GM20431 (cell line): ENCODE measurements around the gene FTO.

Experiments
- in situ Hi-C: fragments of 300-500 bp; cut with MseI, MboI; formaldehyde crosslinking; loops from one replicate; pipeline ENCODE4 v1.15.0; 2020; ENCODE audit warnings: low sequenced_read_pairs; ENCODE audit not compliant: unreplicated experiment

The FTO gene

DNA sequence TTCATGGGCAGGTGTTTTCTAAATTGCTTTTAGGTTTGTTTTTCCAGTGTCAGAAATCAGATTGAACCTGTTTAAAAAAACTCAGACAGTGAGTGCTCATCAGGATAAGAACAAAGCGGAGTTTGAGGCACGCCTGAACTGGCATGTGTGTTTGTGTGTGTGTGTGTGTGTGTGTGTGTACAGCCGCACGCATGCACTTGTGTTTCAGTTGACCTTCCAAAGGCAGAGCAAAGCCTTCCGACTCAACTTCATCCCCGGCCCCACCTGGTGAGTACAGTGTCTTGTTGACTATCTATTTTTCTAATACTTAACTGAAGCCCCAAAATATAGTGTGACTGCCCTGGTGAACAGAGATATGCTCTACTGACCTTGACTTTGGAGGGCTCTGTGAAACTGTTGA is 357.5 kb downstream of the FTO start:
- in situ Hi-C loops, result no loop called here

DNA sequence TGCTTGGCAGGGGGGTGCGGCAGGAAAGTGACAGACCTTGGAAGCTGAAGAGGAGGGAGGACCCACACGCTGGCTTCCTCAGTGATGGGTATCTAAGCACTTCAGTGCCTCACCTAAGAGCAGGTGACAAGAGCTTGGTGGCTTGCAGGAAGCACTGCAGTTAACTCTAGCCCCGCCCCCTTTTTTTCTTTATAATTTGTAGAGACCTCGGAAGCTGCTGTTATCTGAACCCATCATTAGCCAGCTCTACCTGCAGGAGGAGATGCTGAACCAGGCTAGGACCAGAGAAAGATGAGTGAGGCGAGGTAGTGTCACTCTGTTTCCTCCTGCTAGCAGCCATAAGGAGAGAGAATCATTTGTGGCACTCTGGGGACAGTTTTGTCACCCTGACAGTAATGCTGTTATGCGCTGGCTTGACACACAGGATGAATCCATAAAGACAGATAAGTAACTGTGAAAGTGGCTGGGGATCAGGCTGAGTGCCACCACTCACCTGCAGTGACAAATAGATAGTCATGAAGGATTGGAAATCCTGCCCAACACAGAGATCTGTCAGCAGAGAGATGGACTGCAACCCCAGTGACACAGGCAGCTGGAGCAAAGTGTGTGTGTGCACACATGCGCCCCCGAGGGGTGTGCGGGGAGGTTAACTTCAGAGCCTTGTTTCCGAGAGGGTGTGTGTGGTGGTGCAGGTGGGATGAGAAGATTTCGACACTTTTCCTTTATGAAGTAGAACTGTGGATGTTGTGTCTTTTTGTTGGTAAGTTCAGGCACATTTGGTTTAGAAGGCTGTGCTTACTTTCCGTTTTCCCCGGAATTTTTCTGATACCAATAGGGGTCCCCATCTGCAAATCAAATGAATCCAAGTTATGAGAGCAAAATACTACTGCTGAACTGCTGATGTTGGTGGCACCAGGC is 358.7 kb downstream of the FTO start:
- in situ Hi-C loops, result no loop called here

DNA sequence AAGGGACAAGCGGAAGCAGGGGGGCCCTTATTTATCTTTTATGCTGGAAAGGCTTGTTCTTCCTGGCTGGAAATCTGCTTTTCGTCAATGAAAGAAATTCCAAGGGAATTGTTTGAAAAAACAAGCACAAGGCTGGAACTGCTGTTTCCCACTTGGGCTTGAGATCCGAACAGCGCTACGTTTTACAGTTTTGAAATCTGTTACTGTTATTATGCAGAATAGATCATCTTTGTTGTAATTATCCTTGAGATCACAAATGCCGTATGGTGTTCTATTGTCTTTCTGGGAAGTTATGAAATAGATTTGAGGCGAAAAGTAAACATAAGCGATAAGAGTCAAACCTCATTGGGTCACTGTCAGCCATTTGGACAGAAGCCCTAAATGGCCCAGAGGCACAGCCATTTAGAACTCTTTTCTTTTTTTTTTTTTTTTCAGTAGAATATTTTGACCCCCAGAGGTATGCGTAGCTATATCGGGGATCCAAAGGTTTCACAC is 359.4 kb downstream of the FTO start:
- in situ Hi-C loops, result no loop called here

DNA sequence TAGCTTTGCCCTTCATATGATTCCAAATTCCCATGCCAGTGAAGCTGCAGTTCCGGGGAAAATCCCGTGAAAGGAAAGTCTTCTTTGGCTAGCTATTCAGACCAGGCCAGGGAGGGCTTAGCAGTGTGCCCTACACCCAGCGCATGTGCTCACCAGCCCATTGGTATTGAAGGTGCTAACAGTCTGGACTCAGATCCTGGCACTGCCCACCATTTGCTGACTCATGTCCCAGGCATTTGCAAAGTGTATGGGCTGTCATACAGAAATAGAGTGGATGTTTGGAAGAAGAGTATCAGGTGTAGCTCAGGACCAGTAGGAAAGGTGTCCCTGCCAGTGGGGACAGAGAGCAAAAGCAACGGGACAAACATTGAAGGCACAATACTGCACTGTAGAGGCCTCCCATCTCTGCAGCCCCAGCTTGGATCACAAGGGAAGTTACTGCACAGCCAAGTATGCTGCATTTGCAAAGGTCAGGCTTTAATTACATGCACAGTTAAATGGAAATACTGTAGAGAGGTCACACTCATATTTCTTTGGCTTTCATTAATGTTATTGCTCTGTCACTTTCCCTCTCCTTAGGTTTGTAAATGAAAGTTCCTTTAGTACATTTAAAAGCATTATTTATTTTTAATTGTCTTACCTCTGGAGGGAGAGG is 362.6 kb downstream of the FTO start:
- in situ Hi-C loops, result no loop called here

DNA sequence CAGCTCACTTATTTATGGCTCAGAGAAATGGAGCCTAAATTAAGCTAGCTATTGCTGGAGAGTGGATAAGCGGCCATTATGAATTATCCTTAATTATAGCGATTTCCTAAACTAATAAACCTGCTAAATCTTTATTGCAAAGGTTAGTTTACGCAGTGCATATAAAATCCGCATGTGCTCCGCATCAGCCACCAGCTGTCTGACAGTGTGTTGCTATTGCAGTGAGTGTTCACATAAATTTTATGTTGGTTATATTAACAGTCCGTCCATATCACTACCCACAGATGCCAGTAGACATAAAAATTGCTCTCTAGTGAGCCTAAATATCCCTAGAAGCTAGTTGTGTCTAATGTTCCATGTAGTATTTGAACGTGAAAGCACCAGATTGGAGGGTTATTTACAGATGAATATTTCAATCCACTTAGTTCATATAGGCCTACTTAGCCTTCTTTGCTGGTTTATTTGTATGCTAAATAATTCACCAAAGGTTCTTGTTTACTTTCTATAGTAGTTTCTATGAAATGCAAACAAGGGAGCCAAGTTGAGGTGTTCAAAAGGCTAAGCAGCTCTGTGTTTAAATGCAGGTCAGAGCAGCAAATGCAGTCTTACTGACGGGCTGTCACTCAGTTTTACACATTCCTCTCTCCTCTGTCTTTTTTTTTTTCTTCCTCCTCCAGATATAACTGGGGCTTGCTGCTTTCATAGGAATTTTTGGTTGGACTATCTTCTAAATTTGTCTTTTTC is 363.5 kb downstream of the FTO start:
- in situ Hi-C loops, result no loop called here

DNA sequence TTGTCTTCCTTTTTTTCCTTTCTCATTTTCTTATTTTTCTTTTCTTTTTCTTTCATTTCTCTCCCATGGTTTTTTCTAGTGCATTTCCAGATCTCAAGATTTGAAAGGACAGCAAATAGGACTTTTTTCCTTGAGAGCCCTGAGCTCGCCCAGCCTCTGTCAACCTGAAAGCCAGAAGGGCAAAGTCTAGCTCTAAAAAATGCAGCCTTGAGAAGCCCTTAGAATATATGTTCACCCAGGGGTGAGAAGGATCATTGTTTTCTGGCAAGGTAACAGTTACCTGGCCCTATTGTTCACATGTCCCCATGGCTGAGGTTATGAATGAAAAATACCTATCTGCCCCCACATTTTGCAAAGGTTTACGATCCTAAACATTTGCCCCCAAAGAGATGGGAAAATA is 364.3 kb downstream of the FTO start:
- in situ Hi-C loops, result no loop called here

DNA sequence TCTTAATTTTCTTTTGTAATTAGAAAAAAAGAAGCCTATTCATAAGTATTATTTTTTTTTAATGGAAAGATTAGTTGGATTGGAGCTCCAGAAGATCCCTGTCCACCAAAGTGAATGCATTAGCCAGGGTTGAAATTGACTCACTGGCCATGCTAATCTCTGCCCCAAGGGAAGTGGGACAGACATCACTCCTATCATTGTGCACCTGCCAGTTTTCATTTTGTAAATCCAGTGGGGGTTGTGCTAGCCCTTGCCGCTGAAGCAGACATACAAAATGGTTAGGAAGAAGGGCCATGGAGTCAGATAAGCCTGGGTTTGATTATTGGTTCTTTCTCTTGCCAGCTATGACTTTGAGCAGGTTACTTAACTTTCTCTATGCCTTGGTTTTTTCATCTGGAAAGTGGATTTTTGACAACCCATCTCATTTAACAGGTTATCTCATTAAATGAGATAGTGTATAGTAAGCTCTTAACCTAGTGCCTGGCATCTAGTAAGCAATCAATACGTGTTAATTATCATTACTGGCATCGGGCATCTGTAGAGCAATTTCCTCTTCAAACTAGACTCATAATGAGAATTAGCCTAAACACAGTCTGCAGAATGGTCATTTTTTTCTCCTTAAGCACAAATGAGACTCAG is 365.8 kb downstream of the FTO start:
- in situ Hi-C loops, result no loop called here

DNA sequence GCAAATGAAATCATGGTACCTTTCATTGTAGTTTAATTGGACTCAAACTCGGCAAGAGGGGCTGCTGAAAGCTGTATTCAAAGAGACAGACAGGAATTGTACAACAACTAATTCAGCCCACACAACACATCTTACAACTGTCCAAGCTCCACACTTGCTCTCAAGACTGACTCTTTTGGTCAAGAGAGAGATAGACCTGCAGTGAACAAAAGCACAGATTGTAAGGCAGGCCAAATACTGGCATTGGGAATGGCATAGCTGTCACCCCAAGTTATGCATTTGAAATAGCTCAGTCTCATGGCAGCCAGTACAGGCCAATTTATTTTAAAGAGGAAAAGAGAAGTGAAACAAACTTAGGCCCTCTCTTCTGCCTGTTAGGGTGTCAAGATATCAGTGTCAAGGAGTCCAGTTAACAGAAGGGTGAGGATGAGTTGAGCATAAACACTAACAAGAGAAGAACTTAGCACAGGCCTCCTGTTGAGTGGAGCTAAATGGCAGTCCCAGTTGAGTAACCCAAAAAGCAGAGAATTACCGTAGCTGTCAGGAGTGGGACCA is 366.9 kb downstream of the FTO start:
- in situ Hi-C loops, result no loop called here

DNA sequence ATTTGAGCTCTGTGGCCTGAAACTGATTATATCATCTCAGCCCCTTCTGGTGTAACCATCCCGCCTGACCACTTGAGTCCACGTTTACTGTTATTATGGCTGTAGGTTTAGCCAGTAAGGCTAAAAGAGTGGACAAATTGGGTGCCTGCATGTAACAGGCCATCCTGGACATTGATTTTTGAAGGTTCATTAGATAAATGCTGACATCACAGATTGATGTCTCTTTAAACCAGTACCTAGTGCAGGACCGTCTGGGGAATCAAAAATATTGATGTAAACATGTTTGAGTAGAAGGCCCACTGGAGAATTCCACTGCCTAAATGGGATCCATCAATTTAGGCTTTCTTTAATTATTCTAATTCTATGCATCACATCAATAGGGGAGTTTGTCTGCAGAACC is 367.6 kb downstream of the FTO start:
- in situ Hi-C loops, result no loop called here

DNA sequence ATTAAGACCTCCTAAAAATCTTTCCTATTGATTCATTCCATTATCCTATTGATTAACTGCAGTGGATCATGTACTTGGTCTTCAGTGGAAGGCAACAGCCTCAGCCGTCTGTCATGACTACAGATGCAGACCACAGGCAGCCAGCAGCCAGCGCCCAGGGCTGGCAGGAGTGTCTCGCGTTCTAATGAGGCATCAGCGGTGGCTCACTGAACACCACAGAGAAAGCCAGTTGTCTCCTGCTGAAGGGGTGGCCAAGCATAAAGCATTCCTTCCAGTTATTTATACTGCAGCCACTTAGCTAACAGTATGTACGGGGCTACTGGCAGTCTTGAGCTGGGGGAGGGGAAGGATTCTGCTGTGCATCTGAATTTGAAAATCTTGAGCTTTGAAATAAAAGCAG is 368.3 kb downstream of the FTO start:
- in situ Hi-C loops, result no loop called here

DNA sequence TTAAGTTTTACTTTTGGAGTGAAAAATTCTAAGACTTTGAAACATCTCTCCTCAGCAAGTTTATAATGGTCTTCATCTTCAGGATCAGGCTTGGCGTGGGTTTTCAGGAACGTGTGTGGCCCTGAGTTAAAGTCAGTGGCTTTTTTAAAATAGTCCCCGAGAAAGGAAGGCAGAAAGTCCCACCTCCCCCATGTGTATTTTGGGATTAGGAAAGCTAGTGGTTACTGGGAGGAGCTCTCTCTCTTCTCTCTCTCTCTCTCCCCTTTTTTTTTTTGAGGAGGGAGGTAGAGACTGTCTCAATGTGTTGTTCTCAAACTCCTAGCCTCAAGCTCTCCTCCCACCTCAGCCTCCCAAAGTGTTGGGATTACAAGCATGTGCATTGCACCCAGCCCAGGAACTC is 369.4 kb downstream of the FTO start:
- in situ Hi-C loops, result no loop called here

DNA sequence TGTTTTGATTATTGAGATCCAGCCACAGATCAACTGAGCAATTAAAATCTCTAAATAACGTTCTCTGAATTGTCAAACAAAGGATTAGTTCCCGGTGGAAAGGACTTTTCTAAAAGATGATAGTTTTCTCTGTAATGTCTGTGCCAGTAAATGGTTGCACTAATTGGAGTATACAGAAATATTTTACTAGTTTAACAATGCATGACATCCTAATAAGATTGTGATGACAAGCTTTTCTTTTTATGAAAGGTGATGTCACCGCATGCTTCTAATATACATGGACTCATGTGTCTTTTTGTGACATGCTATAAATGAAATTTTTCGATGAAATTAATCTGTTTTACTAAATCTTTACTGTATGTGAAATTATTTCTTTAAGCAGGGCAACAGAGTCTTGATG is 371.5 kb downstream of the FTO start:
- in situ Hi-C loops, result no loop called here

DNA sequence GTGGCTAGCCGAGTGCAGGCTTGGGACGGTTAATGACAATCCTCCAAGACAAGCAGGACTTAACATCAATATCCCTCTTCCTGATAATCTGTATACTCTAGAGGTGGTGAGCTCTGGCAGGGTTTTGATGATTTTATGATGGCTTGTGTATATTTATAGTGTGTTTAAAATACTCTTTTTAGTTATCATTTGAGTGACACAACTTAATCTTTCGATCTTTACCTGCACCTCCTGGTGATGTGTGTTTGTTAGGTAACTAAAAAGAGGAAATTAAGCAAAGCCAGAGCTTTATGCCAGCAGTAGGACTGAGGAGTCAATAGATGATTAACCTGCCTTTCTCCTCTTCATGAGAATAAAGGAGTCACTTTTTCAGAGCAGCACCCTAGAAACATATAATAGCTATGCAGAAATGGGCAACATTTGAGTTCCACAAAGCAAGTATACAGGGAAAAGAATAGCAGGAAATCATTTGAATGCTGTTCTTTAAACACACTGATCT is 372.1 kb downstream of the FTO start:
- in situ Hi-C loops, result no loop called here

DNA sequence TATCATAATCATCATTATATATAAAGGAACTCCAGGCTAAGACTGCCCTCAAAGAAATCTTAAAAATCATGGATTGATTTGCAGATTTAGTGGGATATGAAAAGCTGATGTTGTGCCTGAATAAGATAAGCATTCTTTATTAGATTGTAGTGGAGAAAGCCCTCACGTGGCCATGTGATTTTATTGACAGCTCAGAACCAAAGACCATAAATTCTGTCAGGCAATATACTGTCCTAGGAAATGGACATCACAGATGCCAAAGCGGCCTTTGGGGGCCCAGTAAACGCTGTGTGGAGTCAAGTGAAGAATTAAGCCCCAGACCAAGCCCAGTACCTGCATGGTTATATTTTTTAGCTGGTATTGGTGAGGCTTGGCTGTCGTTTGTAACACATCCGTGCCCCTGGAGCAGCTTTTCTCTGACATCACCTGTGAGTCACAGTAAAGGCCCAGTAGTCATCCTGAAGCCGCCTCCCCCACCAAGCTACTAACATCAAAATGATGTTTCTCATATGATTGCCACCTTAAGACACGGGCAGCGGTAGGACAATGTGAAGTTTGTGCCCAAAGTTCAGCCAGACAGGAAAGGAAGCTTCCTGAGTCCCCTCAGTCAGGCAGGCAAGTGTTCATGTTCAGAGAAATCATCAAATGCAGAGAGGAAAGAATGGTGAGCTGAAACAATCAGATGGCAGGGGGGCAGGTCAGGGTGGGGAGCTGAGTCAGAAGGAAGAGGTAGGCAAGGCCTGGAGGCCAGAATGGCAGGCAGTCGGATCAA is 373.3 kb downstream of the FTO start:
- in situ Hi-C loops, result no loop called here

DNA sequence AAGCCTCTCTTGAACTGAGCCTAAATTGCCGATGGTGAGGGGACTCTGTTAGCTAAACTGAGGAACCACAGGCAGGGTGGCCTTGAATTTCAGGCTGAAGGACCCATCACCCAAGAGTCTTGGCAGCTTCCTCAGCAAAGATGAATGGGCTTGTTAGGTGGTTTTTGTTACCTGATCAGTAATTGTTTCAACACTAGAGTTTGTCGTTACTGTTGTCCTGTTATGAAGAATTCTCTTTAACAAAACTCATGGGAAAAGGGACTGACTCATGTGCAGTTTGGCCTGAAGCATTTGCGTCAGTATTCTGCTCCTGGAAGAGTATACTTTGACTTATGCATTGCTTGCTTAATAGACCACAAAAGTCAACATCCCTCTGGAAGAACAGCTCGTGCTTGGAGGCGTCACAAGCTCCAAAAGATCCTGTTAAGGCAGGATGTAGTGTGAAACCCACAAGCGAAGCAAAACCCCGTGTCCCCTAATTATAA is 376.6 kb downstream of the FTO start:
- in situ Hi-C loops, result no loop called here

DNA sequence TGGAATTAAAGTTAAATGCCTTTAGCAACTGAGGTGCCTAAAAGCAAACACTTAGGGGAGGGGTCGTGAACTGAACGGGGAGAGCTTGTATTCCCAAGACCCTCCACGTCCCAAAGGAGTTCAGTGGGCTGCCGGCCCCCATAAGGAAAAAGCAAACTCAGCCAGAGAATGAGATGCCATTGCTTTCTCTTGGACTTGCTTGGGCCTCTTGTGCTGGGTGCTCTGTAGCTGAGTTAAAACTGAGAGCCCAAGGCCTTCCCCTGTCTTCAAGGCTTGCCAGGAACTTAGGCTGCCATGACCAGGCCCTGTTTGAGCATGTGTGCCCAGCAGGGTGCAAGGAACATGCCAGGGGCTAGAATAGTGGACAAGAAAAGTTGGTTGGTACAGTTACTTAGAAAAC is 382.8 kb downstream of the FTO start:
- in situ Hi-C loops, result no loop called here

DNA sequence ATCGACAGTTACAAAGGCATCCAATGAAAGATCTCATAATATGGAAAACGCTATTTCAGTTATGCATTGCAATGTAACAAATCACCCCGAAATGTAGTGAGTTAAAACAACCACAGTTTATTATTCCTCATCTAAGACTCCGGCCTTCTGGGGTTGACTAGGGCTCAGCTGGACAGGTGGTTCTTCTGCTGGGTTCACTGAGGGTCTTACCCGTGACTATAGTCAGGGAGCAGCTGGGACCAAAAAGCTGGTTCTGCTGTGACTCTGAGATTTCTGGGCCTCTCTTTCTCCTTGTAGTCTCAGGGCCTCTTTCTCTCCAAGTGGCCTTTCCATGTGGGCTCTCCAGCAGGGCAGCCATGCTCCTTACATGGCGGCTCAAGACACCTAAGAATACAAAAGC is 386.6 kb downstream of the FTO start:
- in situ Hi-C loops, result no loop called here

DNA sequence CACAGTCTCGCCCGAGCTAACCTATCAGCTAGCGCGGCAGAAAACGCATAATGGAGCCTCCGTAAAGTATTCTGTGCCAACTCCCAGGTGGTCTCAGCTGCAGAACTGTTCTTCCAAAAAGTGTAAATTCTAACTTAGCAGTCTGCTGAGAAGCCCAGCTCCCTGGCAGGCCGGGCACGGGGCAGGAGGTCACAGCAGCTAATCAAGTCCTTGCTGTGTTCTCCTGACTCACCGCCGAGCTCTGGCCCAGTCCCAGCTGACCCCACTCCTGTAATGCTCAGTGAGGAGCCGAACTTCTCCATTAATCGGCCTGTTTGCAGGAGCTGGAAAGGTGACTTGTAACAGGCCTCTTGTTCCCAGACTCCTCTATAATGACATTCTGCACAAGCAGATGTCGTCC is 389.3 kb downstream of the FTO start:
- in situ Hi-C loops, result no loop called here

DNA sequence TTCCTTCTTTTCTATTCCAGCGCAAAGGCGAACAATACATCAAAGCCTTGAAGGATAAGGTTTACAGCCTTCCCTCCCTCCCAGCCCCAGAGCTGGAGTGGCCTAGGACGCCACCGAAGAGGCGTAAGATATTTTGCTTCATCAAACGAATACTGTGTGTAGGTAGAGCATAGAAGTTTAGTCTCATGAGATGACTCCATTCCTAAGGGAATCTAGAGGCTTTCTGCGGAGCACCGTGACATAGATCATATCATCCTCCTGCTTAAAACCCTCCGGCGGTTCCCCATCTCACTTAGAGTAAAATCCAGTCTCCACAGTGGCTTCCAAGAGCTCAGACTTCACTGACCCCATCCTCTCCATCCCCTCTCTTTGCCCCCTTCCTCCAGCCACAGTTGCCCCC is 390.7 kb downstream of the FTO start:
- in situ Hi-C loops, result no loop called here
